BE2C (cell line): ENCODE data around the gene DISC1.

ENCODE experiments used
- DNase-seq: peaks from one replicate; pipeline ENCODE4 v3.0.0-alpha.2; 2020
- H3K27me3 ChIP-seq: fragments of 250-450 bp; sonication (Bioruptor Pico); 2 replicates; pipeline ENCODE4 v1.5.1; 2020; ENCODE audit warnings: mild to moderate bottlenecking
- H3K36me3 ChIP-seq: fragments of 250-450 bp; sonication (Bioruptor Pico); 2 replicates; pipeline ENCODE4 v1.5.1; 2020; ENCODE audit warnings: mild to moderate bottlenecking
- H3K4me1 ChIP-seq: fragments of 250-450 bp; sonication (Bioruptor Pico); 2 replicates; pipeline ENCODE4 v1.5.1; 2020
- H3K4me3 ChIP-seq: 2 replicates; pipeline ENCODE4 v1.5.1; 2011; ENCODE audit warnings: low read depth, low read length
- H3K9me3 ChIP-seq: fragments of 250-450 bp; sonication (Bioruptor Pico); 2 replicates; pipeline ENCODE4 v1.5.1; 2020
- CTCF ChIP-seq: IDR thresholded peaks from 2 replicates; pipeline ENCODE4 v1.5.1; 2012; ENCODE audit warnings: mild to moderate bottlenecking, low read depth, low read length

DISC1 gene

GRCh38 chr1:232019026-232019340 lies 392.4 kb downstream of the DISC1 start:
- H3K27me3 ChIP-seq, result no peaks in the 10 kb centered on the region
- TF ChIP-seq CTCF, result no peak
- peaks cover 11% of the 10 kb centered on the region for H3K4me1 ChIP-seq
- DNase-seq, result no peak
- no peaks in the 10 kb centered on the region for H3K36me3 ChIP-seq
- H3K4me3 ChIP-seq, result no peak overlapping the region
- H3K9me3 ChIP-seq, result no peaks in the 10 kb centered on the region

GRCh38 chr1:232020352-232020751 lies 393.8 kb downstream of the DISC1 start:
- H3K4me1 ChIP-seq, result peaks cover 11% of the 10 kb centered on the region
- no peaks in the 10 kb centered on the region for H3K36me3 ChIP-seq
- H3K27me3 ChIP-seq, result no peaks in the 10 kb centered on the region
- no peak for DNase-seq
- H3K4me3 ChIP-seq, result no peak overlapping the region
- no peak for TF ChIP-seq CTCF
- H3K9me3 ChIP-seq, result no peaks in the 10 kb centered on the region

GRCh38 chr1:232029315-232029714 lies 402.7 kb downstream of the DISC1 start:
- no peak for TF ChIP-seq CTCF
- Histone ChIP-seq H3K9me3 (no peaks in the 10 kb centered on the region), H3K4me1 (peaks cover 12% of the 10 kb centered on the region), H3K4me3 (no peak overlapping the region), H3K36me3 (no peaks in the 10 kb centered on the region), H3K27me3 (no peaks in the 10 kb centered on the region)
- DNase-seq, result no peak

- TF ChIP-seq CTCF, result no peak
- DNase-seq, result no peak
- H3K36me3 ChIP-seq, result no peaks in the 10 kb centered on the region
- H3K4me3 ChIP-seq, result no peak overlapping the region
- H3K27me3 ChIP-seq, result no peaks in the 10 kb centered on the region
- H3K9me3 ChIP-seq, result no peaks in the 10 kb centered on the region
- H3K4me1 ChIP-seq, result peaks cover 12% of the 10 kb centered on the region
These were observed 404.6 kb downstream of the DISC1 start for GRCh38 chr1:232031156-232031555.

GRCh38 chr1:232033285-232033684 lies 406.7 kb downstream of the DISC1 start:
- peak; percentile 21 for DNase-seq
- Histone ChIP-seq H3K4me3 (no peak overlapping the region), H3K4me1 (peaks cover 12% of the 10 kb centered on the region), H3K27me3 (no peaks in the 10 kb centered on the region), H3K36me3 (no peaks in the 10 kb centered on the region), H3K9me3 (no peaks in the 10 kb centered on the region)
- no peak for TF ChIP-seq CTCF

GRCh38 chr1:232034556-232034955 lies 408.0 kb downstream of the DISC1 start:
- no peak for TF ChIP-seq CTCF
- no peak for DNase-seq
- Histone ChIP-seq H3K4me1 (peaks cover 11% of the 10 kb centered on the region), H3K4me3 (no peak overlapping the region), H3K27me3 (no peaks in the 10 kb centered on the region), H3K36me3 (no peaks in the 10 kb centered on the region), H3K9me3 (no peaks in the 10 kb centered on the region)
